Keratinocyte (primary cell): ENCODE results near the gene CA9. TPM values are rescaled to one million over a fixed set of nuclear protein-coding genes. Genes with fewer than 3 reads are reported as not detected.

ENCODE experiments used
- DNase-seq: peaks from one replicate; pipeline ENCODE4 v3.0.0-alpha.2; 2011; ENCODE audit warnings: low read depth, missing footprints, low spot score
- FAIRE-seq: peaks from 2 replicates; lab custom pipeline; 2011; peaks lifted over from hg19 to GRCh38; lab: Jason Lieb, UNC
- H2AFZ ChIP-seq: 2 replicates; pipeline ENCODE4 v1.6.0; 2012; ENCODE audit warnings: low read length, control low read depth, inconsistent platforms; ENCODE audit not compliant: control insufficient read depth
- H3K27ac ChIP-seq: 2 replicates; pipeline ENCODE4 v1.5.1; 2011; ENCODE audit warnings: low read length; ENCODE audit not compliant: control insufficient read depth, insufficient read depth
- H3K27me3 ChIP-seq: 3 replicates; pipeline ENCODE4 v1.6.0; 2011; ENCODE audit warnings: low read length; ENCODE audit not compliant: control insufficient read depth, insufficient read depth; ENCODE audit errors: extremely low read depth
- H3K36me3 ChIP-seq, 2 experiments: 2 replicates in 1 of 2; 3 replicates in 1 of 2; pipeline ENCODE4 v1.5.1; 2011; ENCODE audit warnings: low read length in 2 of 2, mild to moderate bottlenecking in 1 of 2; ENCODE audit not compliant: control insufficient read depth in 2 of 2, insufficient read depth in 2 of 2; ENCODE audit errors: extremely low read depth in 1 of 2
- H3K4me1 ChIP-seq: 3 replicates; pipeline ENCODE4 v1.5.1; 2011; ENCODE audit warnings: low read length; ENCODE audit not compliant: control insufficient read depth, insufficient read depth; ENCODE audit errors: extremely low read depth
- H3K4me2 ChIP-seq: 3 replicates; pipeline ENCODE4 v1.6.0; 2011; ENCODE audit warnings: low read depth, low read length; ENCODE audit not compliant: control insufficient read depth, insufficient read depth; ENCODE audit errors: extremely low read depth
- H3K4me3 ChIP-seq, 3 experiments: fragments of 200-600 bp in 1 of 3; sonication (generic) in 1 of 3; 2 replicates in 2 of 3; 3 replicates in 1 of 3; pipeline ENCODE4 v1.5.1; 2011 to 2016; ENCODE audit warnings: low read length in 3 of 3, mild to moderate bottlenecking in 3 of 3, control low read depth in 2 of 3, inconsistent platforms in 1 of 3, low read depth in 1 of 3, mixed read lengths in 1 of 3, mixed run types in 1 of 3, moderate library complexity in 1 of 3; ENCODE audit not compliant: control insufficient read depth in 2 of 3, insufficient read depth in 2 of 3; ENCODE audit errors: extremely low read depth in 1 of 3
- H3K79me2 ChIP-seq: 2 replicates; pipeline ENCODE4 v1.6.0; 2012; ENCODE audit warnings: low read length; ENCODE audit not compliant: control insufficient read depth, insufficient read depth
- H3K9ac ChIP-seq: 3 replicates; pipeline ENCODE4 v1.6.0; 2011; ENCODE audit warnings: low read length; ENCODE audit not compliant: control insufficient read depth, insufficient read depth; ENCODE audit errors: extremely low read depth
- H3K9me1 ChIP-seq: 3 replicates; pipeline ENCODE4 v1.6.0; 2011; ENCODE audit warnings: low read length; ENCODE audit not compliant: control insufficient read depth, insufficient read depth; ENCODE audit errors: extremely low read depth
- H3K9me3 ChIP-seq: 2 replicates; pipeline ENCODE4 v1.5.1; 2012; ENCODE audit warnings: low read depth, low read length; ENCODE audit not compliant: control insufficient read depth
- H4K20me1 ChIP-seq: 3 replicates; pipeline ENCODE4 v1.6.0; 2011; ENCODE audit warnings: low read length; ENCODE audit not compliant: control insufficient read depth, insufficient read depth; ENCODE audit errors: extremely low read depth
- EZH2 ChIP-seq: IDR thresholded peaks from one replicate; pipeline ENCODE4 v1.6.1; 2012; ENCODE audit warnings: inconsistent platforms, mild to moderate bottlenecking, low read length, moderate library complexity
- dilution Hi-C: fragments of 300-500 bp; cut with MboI; formaldehyde crosslinking; loops from one replicate; pipeline ENCODE4 v1.7.0; 2020; ENCODE audit warnings: low sequenced_read_pairs; ENCODE audit not compliant: extremely low pct_ligation_motif_present
- polyA plus RNA-seq, 5 experiments: library from polyadenylated mRNA; depleted of rRNA in 3 of 5; stranded (reverse) in 3 of 5; stranded (forward) in 1 of 5; unstranded in 1 of 5; fragments of >200 nt; gene quantifications; 1 replicate in 1 of 5; 2 replicates in 3 of 5; 3 replicates in 1 of 5; pipeline versions ENCODE4 v1.2.1 to v1.2.3, GENCODE V29; 2011 to 2012; ENCODE audit warnings: missing spikeins in 2 of 5, low read depth in 1 of 5, low replicate concordance in 1 of 5
- TF ChIP-seq, protein P1 (sequence below), 3 experiments: IDR thresholded peaks in 1 of 3; conservative IDR thresholded peaks in 1 of 3; optimal IDR thresholded peaks in 1 of 3; 2 replicates in 2 of 3; 3 replicates in 1 of 3; pipeline versions ENCODE3 to v1.5.1; 2011; ENCODE audit warnings: low read length in 3 of 3, mild to moderate bottlenecking in 3 of 3, moderate library complexity in 2 of 3, control low read depth in 1 of 3, inconsistent platforms in 1 of 3; ENCODE audit not compliant: insufficient read depth in 2 of 3; ENCODE audit errors: extremely low read depth in 1 of 3

Gene CA9
- polyA plus RNA-seq, 1 donor (not counting 4 experiments of a cell fraction or from before 2014, with no cell fraction given) = 7.2 TPM

DNA sequence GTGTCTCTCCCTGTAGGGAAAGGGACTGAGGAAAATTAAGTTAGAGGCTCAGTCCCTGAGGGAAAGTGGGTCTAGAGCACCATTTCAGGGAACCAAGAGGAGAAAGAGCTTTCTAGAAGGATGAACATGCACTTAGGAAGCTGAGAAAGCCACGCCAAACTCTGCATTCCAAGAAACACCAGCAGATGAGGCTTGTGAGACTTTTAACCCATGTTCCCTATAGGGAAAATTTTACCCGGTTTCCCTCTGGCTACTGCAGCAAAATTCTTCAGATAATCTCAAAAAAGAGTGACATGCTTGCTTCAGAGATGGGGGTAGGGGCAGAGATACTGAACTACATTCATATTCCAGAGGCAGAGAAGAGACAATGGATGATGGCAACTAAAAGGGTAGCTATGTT is 49.7 kb downstream of the CA9 start:
- Histone ChIP-seq H3K27ac (no peak overlapping the region), H4K20me1 (peaks cover 13% of the 10 kb centered on the region), H3K27me3 (no peaks in the 10 kb centered on the region), H3K4me3 (no peak overlapping the region), H2AFZ (no peak overlapping the region), H3K79me2 (peaks cover 32% of the 10 kb centered on the region), H3K9me1 (no peaks in the 10 kb centered on the region), H3K36me3 (peaks cover 60 to 66% of the 10 kb centered on the region in 2 experiments), H3K9ac (no peak overlapping the region), H3K4me2 (no peak overlapping the region), H3K4me1 (peaks cover 14% of the 10 kb centered on the region), H3K9me3 (no peaks in the 10 kb centered on the region)
- no peak for TF ChIP-seq EZH2
- TF ChIP-seq, protein P1, sequence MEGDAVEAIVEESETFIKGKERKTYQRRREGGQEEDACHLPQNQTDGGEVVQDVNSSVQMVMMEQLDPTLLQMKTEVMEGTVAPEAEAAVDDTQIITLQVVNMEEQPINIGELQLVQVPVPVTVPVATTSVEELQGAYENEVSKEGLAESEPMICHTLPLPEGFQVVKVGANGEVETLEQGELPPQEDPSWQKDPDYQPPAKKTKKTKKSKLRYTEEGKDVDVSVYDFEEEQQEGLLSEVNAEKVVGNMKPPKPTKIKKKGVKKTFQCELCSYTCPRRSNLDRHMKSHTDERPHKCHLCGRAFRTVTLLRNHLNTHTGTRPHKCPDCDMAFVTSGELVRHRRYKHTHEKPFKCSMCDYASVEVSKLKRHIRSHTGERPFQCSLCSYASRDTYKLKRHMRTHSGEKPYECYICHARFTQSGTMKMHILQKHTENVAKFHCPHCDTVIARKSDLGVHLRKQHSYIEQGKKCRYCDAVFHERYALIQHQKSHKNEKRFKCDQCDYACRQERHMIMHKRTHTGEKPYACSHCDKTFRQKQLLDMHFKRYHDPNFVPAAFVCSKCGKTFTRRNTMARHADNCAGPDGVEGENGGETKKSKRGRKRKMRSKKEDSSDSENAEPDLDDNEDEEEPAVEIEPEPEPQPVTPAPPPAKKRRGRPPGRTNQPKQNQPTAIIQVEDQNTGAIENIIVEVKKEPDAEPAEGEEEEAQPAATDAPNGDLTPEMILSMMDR (optimal IDR thresholded peaks at IDR 0.05 in 1 of 3, IDR thresholded peaks at IDR 0.05 in 1 of 3, conservative IDR thresholded peaks at IDR 0.05 in 1 of 3; ENCODE audit: extremely low read depth in 1 of 3, insufficient read depth in 2 of 3, low read length in 3 of 3) = no peak
- DNase-seq (no peak), FAIRE-seq (no peak)
- dilution Hi-C loops = no loop called here

DNA sequence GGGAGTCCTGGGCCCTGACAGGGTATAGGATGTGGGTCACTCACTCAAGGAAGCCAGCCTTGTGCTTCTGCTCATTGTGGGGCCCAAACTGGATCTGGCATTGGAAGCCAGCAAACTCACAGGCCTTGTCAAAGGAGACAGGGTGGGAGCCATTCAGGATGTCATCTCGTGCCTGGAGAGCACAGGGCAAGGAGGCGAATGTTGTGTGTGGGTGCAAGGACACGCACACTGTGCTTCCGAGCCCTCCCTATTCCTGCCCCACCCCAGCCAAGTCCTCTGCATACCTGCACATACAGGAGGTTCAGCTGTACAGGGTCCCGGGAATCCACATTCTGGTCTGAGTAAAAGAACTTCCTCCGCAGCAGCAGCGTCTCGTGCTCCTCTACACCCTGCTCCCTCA is 50.2 kb downstream of the CA9 start:
- peaks cover 37% of the 10 kb centered on the region for H3K79me2 ChIP-seq
- dilution Hi-C loops = no loop called here

More for the DNA sequence above, 50.2 kb downstream of the CA9 start:
- FAIRE-seq (no peak), DNase-seq (no peak)
- Histone ChIP-seq H3K4me3 (no peak overlapping the region), H3K9ac (no peak overlapping the region), H3K9me3 (no peaks in the 10 kb centered on the region), H3K4me2 (no peak overlapping the region), H3K27ac (no peak overlapping the region), H3K9me1 (peaks cover 2% of the 10 kb centered on the region), H4K20me1 (peaks cover 16% of the 10 kb centered on the region), H3K36me3 (peaks cover 56 to 63% of the 10 kb centered on the region in 2 experiments), H3K27me3 (no peaks in the 10 kb centered on the region), H3K4me1 (peaks cover 18% of the 10 kb centered on the region), H2AFZ (no peak overlapping the region)
- TF ChIP-seq EZH2 = no peak
- TF ChIP-seq, protein P1 (optimal IDR thresholded peaks at IDR 0.05 in 1 of 3, IDR thresholded peaks at IDR 0.05 in 1 of 3, conservative IDR thresholded peaks at IDR 0.05 in 1 of 3; ENCODE audit: extremely low read depth in 1 of 3, insufficient read depth in 2 of 3, low read length in 3 of 3) = no peak
